Body of pancreas (tissue), 4 donors: Measurements from ENCODE around the gene RASSF8. TPM values are rescaled to one million over a fixed set of nuclear protein-coding genes. Genes with fewer than 3 reads are reported as not detected.

Experiments used
- ATAC-seq: fragments of 150-250 bp; one replicate; pipeline ENCODE4 v1.9.1; 2016
- DNase-seq, 4 donors: peaks; one replicate each; pipeline ENCODE4 v3.0.0-alpha.2; 2019
- H3K27ac ChIP-seq, 4 donors: fragments of 200-600 bp; sonication (generic); 1 replicate in 3 of 4; 2 replicates in 1 of 4; pipeline versions ENCODE4 v1.5.1 to v1.6.1; 2016 to 2019; ENCODE audit warnings: mild to moderate bottlenecking in 1 of 4, mixed read lengths in 1 of 4, moderate library complexity in 1 of 4
- H3K27me3 ChIP-seq, 2 donors: fragments of 200-600 bp; sonication (generic); one replicate each; pipeline ENCODE4 v1.6.0; 2016; ENCODE audit warnings: mild to moderate bottlenecking in 1 of 2
- H3K36me3 ChIP-seq, 2 donors: fragments of 200-600 bp; sonication (generic); replicated peaks in 1 of 2; 2 replicates each; pipeline ENCODE4 v1.5.1; 2016; ENCODE audit warnings: low read depth in 2 of 2; ENCODE audit not compliant: insufficient read depth in 1 of 2
- H3K4me1 ChIP-seq: fragments of 200-600 bp; sonication (generic); one replicate; pipeline ENCODE4 v1.6.0; 2016
- H3K4me3 ChIP-seq, 2 donors: fragments of 200-600 bp; sonication (generic); 1 replicate in 1 of 2; 2 replicates in 1 of 2; pipeline ENCODE4 v1.5.1; 2016 to 2019
- H3K9me3 ChIP-seq, 3 donors: fragments of 200-600 bp; sonication (generic); 1 replicate in 2 of 3; 2 replicates in 1 of 3; pipeline ENCODE4 v1.5.1; 2016
- CTCF ChIP-seq, 7 experiments: fragments of 450-650 bp in 4 of 7; fragments of 200-600 bp in 3 of 7; sonication (generic) in 3 of 7; IDR thresholded peaks; one replicate each; pipeline ENCODE4 v1.5.1; 2016 to 2019; ENCODE audit warnings: antibody characterized with exemption in 7 of 7
- POLR2A ChIP-seq, 3 donors: fragments of 450-650 bp; IDR thresholded peaks; one replicate each; pipeline ENCODE4 v1.6.1; 2016; ENCODE audit warnings: antibody characterized with exemption in 3 of 3, mild to moderate bottlenecking in 2 of 3
- WGBS, 2 donors: methylation state at CpG; one replicate each; pipeline ENCODE4 v1.1.5; 2017; 5-methylcytosine and 5-hydroxymethylcytosine counted together
- intact Hi-C: fragments of 100-400 bp; cut with DNase I; formaldehyde crosslinking; loops from one replicate; pipeline ENCODE4 v1.15.1; 2023
- total RNA-seq, 2 donors: library from RNA; depleted of rRNA; stranded (reverse); fragments of >200 nt; gene quantifications; one replicate each; pipeline ENCODE4 v1.1.0, GENCODE V29; 2016

RASSF8 gene
- total RNA-seq, 2 donors from 2014 or later, result 15.8 to 19.1 TPM

GRCh38 chr12:26086936-26087335 is 128.5 kb downstream of the RASSF8 start:
- DNase-seq, result no peak
- ATAC-seq, result no peak
- Histone ChIP-seq H3K27me3 (no peaks in the 10 kb centered on the region), H3K27ac (no peak overlapping the region), H3K4me3 (no peak overlapping the region), H3K36me3 (no peaks in the 10 kb centered on the region), H3K9me3 (no peaks in the 10 kb centered on the region), H3K4me1 (no peaks in the 10 kb centered on the region)
- intact Hi-C loops, result no loop called here
- TF ChIP-seq POLR2A (IDR thresholded peaks at IDR 0.05), result no peak
- no peak for TF ChIP-seq CTCF (IDR thresholded peaks at IDR 0.05)
- 85 to 86% methylated on average over 1 of the region's 1 CpG for WGBS, 2 donors

- H3K36me3 ChIP-seq, result no peaks in the 10 kb centered on the region
- TF ChIP-seq CTCF (IDR thresholded peaks at IDR 0.05), result no peak
- TF ChIP-seq POLR2A (IDR thresholded peaks at IDR 0.05), result no peak
- H3K4me3 ChIP-seq, result no peak overlapping the region
- intact Hi-C loops, result no loop called here
- ATAC-seq (no peak), DNase-seq (no peak)
- H3K4me1 ChIP-seq, result no peaks in the 10 kb centered on the region
- H3K27me3 ChIP-seq, result no peaks in the 10 kb centered on the region
- no peak overlapping the region for H3K27ac ChIP-seq
- WGBS, 2 donors, result 45 to 60% methylated on average over 2 of the region's 2 CpGs
- no peaks in the 10 kb centered on the region for H3K9me3 ChIP-seq
These were observed 130.5 kb downstream of the RASSF8 start for GRCh38 chr12:26088998-26089397.

- Histone ChIP-seq H3K4me3 (no peak overlapping the region), H3K4me1 (no peaks in the 10 kb centered on the region), H3K27me3 (no peaks in the 10 kb centered on the region), H3K9me3 (no peaks in the 10 kb centered on the region), H3K27ac (no peak overlapping the region), H3K36me3 (no peaks in the 10 kb centered on the region)
- no peak for TF ChIP-seq POLR2A (IDR thresholded peaks at IDR 0.05)
- no peak for TF ChIP-seq CTCF (IDR thresholded peaks at IDR 0.05)
- intact Hi-C loops, result no loop called here
- ATAC-seq (no peak), DNase-seq (no peak)
- WGBS, 2 donors, result 85 to 86% methylated on average over 11 of the region's 11 CpGs
These were observed 132.5 kb downstream of the RASSF8 start for GRCh38 chr12:26090836-26091510.

- Histone ChIP-seq H3K4me1 (no peaks in the 10 kb centered on the region), H3K4me3 (no peak overlapping the region), H3K27ac (no peak overlapping the region), H3K36me3 (no peaks in the 10 kb centered on the region), H3K27me3 (no peaks in the 10 kb centered on the region), H3K9me3 (no peaks in the 10 kb centered on the region)
- DNase-seq (no peak), ATAC-seq (no peak)
- intact Hi-C loops, result no loop called here
- TF ChIP-seq CTCF (IDR thresholded peaks at IDR 0.05) (peak in 2 of 7 experiments; percentile 10 to 24), POLR2A (IDR thresholded peaks at IDR 0.05) (no peak)
- 82 to 86% methylated on average over 6 of the region's 6 CpGs for WGBS, 2 donors
These were observed 133.3 kb downstream of the RASSF8 start for GRCh38 chr12:26091822-26092221.
